Measurements from ENCODE around the gene RNLS.

DNA sequence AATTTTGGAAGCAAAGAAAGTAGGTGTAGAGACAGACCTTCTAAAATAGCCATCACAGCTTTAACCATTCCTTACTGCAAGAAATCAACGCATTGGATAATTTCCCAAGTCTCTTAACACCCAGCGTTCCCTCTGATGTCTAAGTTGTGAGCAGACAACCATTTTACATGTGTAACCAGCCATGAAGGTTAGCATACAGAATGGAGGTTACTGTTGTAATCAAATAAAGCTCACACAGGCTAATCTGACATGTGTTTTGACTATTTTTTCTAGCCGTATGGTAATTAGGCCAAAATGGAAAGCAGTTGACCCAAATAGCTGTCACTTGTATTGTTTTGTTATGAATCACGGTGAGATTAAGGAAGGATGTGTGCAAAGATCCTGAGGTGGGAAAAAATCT is 336.4 kb downstream of the RNLS start:
- TF ChIP-seq, protein P1, sequence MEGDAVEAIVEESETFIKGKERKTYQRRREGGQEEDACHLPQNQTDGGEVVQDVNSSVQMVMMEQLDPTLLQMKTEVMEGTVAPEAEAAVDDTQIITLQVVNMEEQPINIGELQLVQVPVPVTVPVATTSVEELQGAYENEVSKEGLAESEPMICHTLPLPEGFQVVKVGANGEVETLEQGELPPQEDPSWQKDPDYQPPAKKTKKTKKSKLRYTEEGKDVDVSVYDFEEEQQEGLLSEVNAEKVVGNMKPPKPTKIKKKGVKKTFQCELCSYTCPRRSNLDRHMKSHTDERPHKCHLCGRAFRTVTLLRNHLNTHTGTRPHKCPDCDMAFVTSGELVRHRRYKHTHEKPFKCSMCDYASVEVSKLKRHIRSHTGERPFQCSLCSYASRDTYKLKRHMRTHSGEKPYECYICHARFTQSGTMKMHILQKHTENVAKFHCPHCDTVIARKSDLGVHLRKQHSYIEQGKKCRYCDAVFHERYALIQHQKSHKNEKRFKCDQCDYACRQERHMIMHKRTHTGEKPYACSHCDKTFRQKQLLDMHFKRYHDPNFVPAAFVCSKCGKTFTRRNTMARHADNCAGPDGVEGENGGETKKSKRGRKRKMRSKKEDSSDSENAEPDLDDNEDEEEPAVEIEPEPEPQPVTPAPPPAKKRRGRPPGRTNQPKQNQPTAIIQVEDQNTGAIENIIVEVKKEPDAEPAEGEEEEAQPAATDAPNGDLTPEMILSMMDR (IDR thresholded peaks at IDR 0.05): no peak
- no peak for TF ChIP-seq EP300 (IDR thresholded peaks at IDR 0.05)
- no peak for TF ChIP-seq POLR2A (IDR thresholded peaks at IDR 0.05)

Measured in tibial nerve (tissue), 4 donors.